HG02981 (cell line): ENCODE results near the gene LCLAT1.
"Not testable (repeated sequence)": the region's sequence is repeated elsewhere in the genome, so short reads cannot be mapped to it uniquely, and the experiment has no call there.

Source experiments
- ATAC-seq: cut with Tn5 transposase; IDR thresholded peaks from one replicate; pipeline ENCODE4 v1.9.1; 2021; ENCODE audit warnings: mild to moderate bottlenecking, moderate library complexity; ENCODE audit not compliant: unreplicated experiment

Gene LCLAT1

GRCh38 chr2:30484995-30485394 is 37.9 kb downstream of the LCLAT1 start:
- ATAC-seq: no peak

GRCh38 chr2:30486655-30487054 is 39.6 kb downstream of the LCLAT1 start:
- ATAC-seq: no peak

GRCh38 chr2:30487603-30488002 is 40.6 kb downstream of the LCLAT1 start:
- ATAC-seq: no peak

- ATAC-seq: no peak
These were observed 41.1 kb downstream of the LCLAT1 start for GRCh38 chr2:30488012-30488659.

- no peak for ATAC-seq
These were observed 44.2 kb downstream of the LCLAT1 start for GRCh38 chr2:30491225-30491624.

- ATAC-seq: no peak
These were observed 45.1 kb downstream of the LCLAT1 start for GRCh38 chr2:30492185-30492584.

- ATAC-seq: no peak
These were observed 45.6 kb downstream of the LCLAT1 start for GRCh38 chr2:30492619-30493018.

GRCh38 chr2:30493440-30493839 is 46.4 kb downstream of the LCLAT1 start:
- no peak for ATAC-seq

GRCh38 chr2:30495896-30496295 is 48.9 kb downstream of the LCLAT1 start:
- ATAC-seq: not testable (repeated sequence)

GRCh38 chr2:30499681-30500080 is 52.6 kb downstream of the LCLAT1 start:
- ATAC-seq: no peak

- ATAC-seq: no peak
These were observed 53.7 kb downstream of the LCLAT1 start for GRCh38 chr2:30500699-30501098.

GRCh38 chr2:30502310-30502709 is 55.3 kb downstream of the LCLAT1 start:
- ATAC-seq: no peak

GRCh38 chr2:30503007-30503694 is 56.1 kb downstream of the LCLAT1 start:
- no peak for ATAC-seq

GRCh38 chr2:30503695-30504052 is 56.6 kb downstream of the LCLAT1 start:
- no peak for ATAC-seq

GRCh38 chr2:30504731-30505130 is 57.7 kb downstream of the LCLAT1 start:
- ATAC-seq: no peak

- no peak for ATAC-seq
These were observed 58.6 kb downstream of the LCLAT1 start for GRCh38 chr2:30505500-30506180.

- ATAC-seq: not testable (repeated sequence)
These were observed 60.4 kb downstream of the LCLAT1 start for GRCh38 chr2:30507460-30507859.

- ATAC-seq: no peak
These were observed 62.7 kb downstream of the LCLAT1 start for GRCh38 chr2:30509716-30510115.

- no peak for ATAC-seq
These were observed 63.4 kb downstream of the LCLAT1 start for GRCh38 chr2:30510409-30510808.

- no peak for ATAC-seq
These were observed 64.4 kb downstream of the LCLAT1 start for GRCh38 chr2:30511122-30512083.
